ENCODE results near the gene DLGAP4.

GRCh38 chr20:36421641-36422040 lies 115.5 kb downstream of the DLGAP4 start:
- TF ChIP-seq EZH2 (IDR thresholded peaks at IDR 0.05; ENCODE audit: insufficient read depth, poor library complexity, severe bottlenecking) (no peak), EZH2phosphoT487 (IDR thresholded peaks at IDR 0.05; ENCODE audit: insufficient read depth, low read depth) (no peak)
